LNCAP (cell line): ENCODE data around the gene NUDT17.

ENCODE experiments used
- TF ChIP-seq, protein P1 (sequence below): fragments of 450-650 bp; IDR thresholded peaks from 2 replicates; pipeline ENCODE4 v1.5.1; 2017; ENCODE audit warnings: mild to moderate bottlenecking

Gene NUDT17

DNA sequence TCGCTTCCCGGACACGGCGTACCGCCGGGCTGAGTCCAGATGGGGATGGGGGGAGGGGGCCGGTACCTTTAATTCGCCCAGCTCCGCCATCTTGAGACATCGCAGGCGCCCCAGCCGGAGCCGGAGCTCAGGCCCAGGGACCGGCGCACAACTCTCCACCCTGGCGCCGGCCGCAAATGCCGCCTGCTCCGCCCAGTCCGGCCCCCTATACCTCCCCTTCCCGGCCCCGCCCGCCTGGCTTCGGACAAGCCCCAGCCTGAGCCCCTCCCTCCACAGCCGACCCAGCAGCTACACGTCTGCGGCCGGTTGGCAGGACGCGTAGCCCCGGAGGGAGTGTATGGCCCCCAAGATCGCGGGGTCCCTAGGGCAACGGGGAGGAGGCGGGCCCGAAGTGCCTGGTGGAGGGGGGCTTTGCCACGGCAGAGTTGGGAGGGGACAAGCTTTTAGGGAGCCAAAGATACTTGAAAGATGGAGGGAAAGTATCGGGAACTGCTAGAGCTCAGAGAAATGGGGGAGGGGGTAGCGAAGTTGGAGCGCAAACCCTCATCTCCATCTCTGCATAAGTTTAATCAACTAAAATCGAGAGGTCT, 13.6 kb downstream of the NUDT17 start, which contains the start of gene PIAS3:
PIAS3 (minus strand) TSS at position 181 of the 590 bp plus-strand sequence; CDS start at position 90, 91 bp downstream.
- TF ChIP-seq, protein P1, sequence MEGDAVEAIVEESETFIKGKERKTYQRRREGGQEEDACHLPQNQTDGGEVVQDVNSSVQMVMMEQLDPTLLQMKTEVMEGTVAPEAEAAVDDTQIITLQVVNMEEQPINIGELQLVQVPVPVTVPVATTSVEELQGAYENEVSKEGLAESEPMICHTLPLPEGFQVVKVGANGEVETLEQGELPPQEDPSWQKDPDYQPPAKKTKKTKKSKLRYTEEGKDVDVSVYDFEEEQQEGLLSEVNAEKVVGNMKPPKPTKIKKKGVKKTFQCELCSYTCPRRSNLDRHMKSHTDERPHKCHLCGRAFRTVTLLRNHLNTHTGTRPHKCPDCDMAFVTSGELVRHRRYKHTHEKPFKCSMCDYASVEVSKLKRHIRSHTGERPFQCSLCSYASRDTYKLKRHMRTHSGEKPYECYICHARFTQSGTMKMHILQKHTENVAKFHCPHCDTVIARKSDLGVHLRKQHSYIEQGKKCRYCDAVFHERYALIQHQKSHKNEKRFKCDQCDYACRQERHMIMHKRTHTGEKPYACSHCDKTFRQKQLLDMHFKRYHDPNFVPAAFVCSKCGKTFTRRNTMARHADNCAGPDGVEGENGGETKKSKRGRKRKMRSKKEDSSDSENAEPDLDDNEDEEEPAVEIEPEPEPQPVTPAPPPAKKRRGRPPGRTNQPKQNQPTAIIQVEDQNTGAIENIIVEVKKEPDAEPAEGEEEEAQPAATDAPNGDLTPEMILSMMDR: no peak

DNA sequence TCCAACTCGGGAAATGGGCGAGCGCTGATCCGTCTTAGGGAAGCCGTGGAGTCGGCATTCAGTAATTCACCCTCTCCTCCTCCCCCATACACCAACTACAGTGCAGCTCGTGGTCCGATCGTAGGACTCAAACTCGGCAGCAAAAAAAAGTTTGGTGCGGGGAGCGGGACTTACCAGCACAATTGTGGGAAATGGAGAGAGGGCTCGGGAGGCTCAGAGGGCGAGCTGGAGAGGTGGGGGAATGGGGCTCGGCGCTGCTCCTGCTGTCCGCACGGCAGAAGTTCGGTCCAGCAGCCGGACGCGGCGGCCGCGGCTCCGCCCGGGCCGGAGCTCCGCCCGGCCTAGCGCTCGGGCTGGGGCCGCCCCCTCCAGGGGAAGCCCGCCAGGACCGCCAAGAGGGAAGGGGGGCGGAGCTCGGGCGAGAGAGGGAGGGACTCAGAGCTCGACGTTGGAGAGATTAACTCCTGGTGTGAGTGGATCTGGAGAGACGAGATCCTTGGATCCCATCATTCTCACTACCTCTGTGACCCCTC, 14.1 kb downstream of the NUDT17 start:
- TF ChIP-seq, protein P1: no peak

DNA sequence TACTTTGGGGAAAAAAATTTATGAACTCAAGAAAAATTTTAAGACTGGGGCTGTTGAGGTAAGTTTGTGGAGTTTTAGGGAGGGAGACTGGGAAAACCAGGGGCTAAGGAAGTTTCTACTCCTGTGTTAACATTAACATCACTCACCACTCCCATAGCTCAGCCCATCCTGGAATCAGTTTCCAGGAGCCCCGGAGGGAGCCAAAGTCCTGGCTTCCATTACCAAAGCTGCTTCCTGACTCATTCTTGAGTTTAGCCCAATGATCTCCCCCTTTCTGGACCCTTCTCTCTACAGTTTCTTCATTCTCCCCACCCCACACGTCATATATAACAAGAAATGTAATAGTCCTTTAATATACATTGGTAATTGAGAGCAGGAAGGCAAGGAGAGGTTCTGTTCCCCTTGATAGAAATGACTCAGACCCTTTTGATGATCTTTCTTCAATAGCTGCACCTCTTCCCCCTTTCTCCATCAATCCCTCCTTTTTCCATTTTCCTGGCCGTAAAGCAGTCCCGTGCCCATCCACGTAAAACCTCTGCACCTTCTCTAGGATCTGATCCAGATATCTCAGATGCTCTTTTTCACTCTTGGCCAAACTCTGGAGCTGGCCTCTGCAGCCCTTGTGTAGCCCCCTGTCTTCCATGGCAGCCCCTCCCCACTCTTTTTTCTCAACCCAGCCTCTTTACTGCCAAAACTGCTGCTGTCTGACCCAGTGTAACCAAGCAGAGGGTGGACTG, 18.0 kb downstream of the NUDT17 start:
- TF ChIP-seq, protein P1: no peak

DNA sequence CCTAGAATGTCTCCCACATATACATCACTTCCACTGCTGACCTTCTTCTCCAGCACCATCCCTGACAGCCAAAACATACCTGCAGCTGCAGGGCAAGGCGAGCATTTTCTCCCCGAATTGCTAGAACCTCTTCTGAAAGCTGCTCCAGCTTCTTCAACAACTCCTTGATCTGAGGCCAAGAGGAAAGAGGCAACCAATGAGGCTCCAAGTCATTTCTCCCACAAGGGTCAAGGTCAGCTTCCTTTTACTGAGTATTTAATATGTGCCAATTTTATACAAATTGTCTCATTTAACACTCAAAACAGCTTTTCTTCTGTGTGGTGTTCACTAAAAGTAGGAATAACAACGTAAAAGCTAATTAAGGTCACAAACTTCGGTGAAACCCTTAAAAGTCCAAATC, 22.8 kb downstream of the NUDT17 start:
- TF ChIP-seq, protein P1: no peak

DNA sequence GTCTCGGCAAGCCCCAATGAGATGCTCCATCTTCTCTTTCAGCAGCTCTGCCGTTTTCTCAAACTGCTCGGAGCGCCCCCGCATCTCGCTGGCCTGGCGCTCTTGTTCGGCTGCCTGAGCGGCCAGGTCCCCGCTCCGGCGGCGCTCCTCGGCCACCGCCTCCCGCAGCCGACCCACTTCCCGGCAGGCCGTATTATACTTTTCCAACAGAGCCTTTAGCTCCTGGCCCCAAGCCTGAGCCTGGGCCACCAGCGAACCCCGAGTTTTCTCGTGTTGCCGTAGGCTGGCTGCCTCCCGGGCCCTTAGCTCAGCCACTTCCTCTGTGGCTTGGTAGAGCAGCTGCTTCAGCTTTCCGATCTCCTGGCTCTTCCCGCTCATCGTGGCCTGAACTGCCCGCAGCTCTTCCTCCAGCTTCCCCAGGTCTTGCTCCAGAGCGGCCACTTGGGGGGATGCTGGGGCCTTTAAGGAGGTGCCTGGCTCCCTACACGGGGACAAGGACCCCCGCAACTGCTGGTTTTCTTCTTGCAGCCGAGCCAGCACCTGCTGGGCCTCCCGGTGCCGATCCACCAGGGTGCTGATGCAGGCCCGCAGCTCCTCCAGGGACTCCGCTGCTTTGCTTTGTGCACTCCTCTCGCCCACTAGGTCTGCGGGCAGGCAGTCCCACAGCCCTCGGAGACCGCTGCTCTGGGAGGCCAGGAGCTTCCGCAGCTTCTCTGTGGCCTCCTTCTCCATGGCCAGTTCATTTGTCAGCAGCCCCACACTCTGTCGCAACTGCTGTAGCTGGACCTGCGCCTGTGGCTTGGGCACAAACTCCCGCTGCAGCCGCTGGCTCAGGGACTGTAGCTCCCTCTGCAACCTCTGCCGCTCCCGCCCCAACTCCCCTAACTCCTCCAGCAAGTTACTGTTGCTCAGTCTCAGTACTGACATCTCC, 26.8 kb downstream of the NUDT17 start:
- TF ChIP-seq, protein P1: no peak

DNA sequence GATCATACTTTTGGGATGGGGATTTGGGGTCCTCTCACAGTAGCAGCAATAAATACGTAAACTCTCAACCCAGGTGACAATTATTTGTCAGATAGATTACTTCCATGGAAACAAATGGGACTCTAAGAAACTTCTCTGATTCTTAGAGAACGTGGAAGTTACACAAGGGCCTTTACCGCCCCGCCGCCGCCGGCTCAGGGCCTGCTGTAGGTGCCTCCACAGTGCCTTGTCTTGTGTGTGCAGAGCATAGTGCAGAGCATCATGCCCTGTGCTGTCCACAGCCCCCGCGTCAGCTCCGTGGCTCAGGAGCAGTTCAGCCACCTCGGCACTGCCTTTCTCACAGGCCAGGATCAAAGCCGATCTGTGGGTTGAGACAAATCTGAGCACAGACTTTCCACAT, 29.2 kb downstream of the NUDT17 start:
- TF ChIP-seq, protein P1: no peak

DNA sequence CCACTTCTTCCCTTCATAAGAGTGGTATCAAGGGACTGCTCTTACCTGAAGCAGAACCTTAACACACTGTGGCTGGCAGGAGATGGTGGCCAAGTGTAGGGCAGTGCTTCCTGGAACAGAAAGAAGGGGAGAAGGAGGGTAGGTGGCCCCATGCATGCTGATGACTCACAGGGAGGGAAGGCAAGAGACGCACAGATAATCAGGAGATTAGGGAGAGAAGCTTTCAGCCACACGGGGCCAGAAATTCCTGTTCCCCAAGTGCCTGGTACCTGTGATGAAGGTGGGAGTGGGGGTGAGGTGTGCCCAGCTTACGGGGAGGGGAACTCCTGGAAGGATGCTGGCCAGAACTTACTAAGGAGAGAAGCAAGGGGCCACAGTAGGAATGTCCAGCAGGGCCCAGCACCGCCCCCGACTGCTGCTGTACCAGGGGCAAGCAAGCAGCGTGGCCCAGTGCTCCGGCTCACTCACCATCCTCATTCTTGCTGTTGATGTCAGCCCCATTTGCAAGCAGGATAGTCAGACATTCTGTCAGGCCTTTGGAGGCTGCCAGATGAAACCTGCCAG, 32.6 kb downstream of the NUDT17 start:
- TF ChIP-seq, protein P1: no peak
